ENCODE measurements around the gene TDRD6.

Gene TDRD6

GRCh38 chr6:46684771-46685170 lies 2.9 kb upstream of the TDRD6 start:
- DNase-seq: no peak

GRCh38 chr6:46688117-46688965 lies 656 bp downstream of the TDRD6 start:
- no peak for DNase-seq

- no peak for DNase-seq
These were observed 1.3 kb downstream of the TDRD6 start for GRCh38 chr6:46688966-46689335.

GRCh38 chr6:46689657-46690056 lies 2.0 kb downstream of the TDRD6 start:
- no peak for DNase-seq

GRCh38 chr6:46690141-46690755 lies 2.6 kb downstream of the TDRD6 start:
- DNase-seq: no peak

- no peak for DNase-seq
These were observed 3.3 kb downstream of the TDRD6 start for GRCh38 chr6:46690911-46691451.

- DNase-seq: no peak
These were observed 12.3 kb downstream of the TDRD6 start for GRCh38 chr6:46699970-46700369.

- no peak for DNase-seq
These were observed 16.9 kb downstream of the TDRD6 start for GRCh38 chr6:46704562-46704961.

GRCh38 chr6:46706464-46706863 lies 18.8 kb downstream of the TDRD6 start:
- no peak for DNase-seq

- DNase-seq: no peak
These were observed 23.8 kb downstream of the TDRD6 start for GRCh38 chr6:46711491-46711890.

- DNase-seq: no peak
These were observed 27.5 kb downstream of the TDRD6 start for GRCh38 chr6:46715141-46715540.

GRCh38 chr6:46719099-46719498 lies 31.4 kb downstream of the TDRD6 start:
- DNase-seq: no peak

GRCh38 chr6:46720401-46720800 lies 32.7 kb downstream of the TDRD6 start:
- no peak for DNase-seq

GRCh38 chr6:46729787-46730326 lies 42.2 kb downstream of the TDRD6 start:
- no peak for DNase-seq

GRCh38 chr6:46730921-46731461 lies 43.3 kb downstream of the TDRD6 start:
- no peak for DNase-seq

- DNase-seq: no peak
These were observed 45.7 kb downstream of the TDRD6 start for GRCh38 chr6:46733341-46733801.

- DNase-seq: no peak
These were observed 47.4 kb downstream of the TDRD6 start, which contains the start of gene PLA2G7 for GRCh38 chr6:46734867-46735719. Gene PLA2G7, minus strand, starts transcription at chr6:46735375. Its CDS starts 12,484 bp downstream, at chr6:46722891.

- DNase-seq: no peak
These were observed 48.0 kb downstream of the TDRD6 start for GRCh38 chr6:46735720-46736031.

GRCh38 chr6:46736906-46737305 lies 49.2 kb downstream of the TDRD6 start:
- no peak for DNase-seq

GRCh38 chr6:46741482-46741881 lies 53.8 kb downstream of the TDRD6 start:
- no peak for DNase-seq

- no peak for DNase-seq
These were observed 54.2 kb downstream of the TDRD6 start for GRCh38 chr6:46741910-46742309.

GRCh38 chr6:46743425-46744158 lies 55.9 kb downstream of the TDRD6 start:
- DNase-seq: no peak

Data from NCI-H2171 treated with DMSO at 0.1 percent for 48 hours (cell line).